ENCODE data around the gene TDRD9.

Gene TDRD9

GRCh38 chr14:104037074-104037473, 108.8 kb downstream of the TDRD9 start:
- no peak for DNase-seq (ENCODE audit: extremely low read depth, insufficient read length)
- Histone ChIP-seq H3K4me3 (replicated peaks; ENCODE audit: low read depth, low read length) (no peak overlapping the region), H3K36me3 (ENCODE audit: control insufficient read depth, insufficient read depth, low read length) (no peaks in the 10 kb centered on the region), H3K27me3 (replicated peaks; ENCODE audit: control insufficient read depth, insufficient read depth, low read length) (no peaks in the 10 kb centered on the region; the same call in 1 of the 2 replicates)
- TF ChIP-seq, protein P1, sequence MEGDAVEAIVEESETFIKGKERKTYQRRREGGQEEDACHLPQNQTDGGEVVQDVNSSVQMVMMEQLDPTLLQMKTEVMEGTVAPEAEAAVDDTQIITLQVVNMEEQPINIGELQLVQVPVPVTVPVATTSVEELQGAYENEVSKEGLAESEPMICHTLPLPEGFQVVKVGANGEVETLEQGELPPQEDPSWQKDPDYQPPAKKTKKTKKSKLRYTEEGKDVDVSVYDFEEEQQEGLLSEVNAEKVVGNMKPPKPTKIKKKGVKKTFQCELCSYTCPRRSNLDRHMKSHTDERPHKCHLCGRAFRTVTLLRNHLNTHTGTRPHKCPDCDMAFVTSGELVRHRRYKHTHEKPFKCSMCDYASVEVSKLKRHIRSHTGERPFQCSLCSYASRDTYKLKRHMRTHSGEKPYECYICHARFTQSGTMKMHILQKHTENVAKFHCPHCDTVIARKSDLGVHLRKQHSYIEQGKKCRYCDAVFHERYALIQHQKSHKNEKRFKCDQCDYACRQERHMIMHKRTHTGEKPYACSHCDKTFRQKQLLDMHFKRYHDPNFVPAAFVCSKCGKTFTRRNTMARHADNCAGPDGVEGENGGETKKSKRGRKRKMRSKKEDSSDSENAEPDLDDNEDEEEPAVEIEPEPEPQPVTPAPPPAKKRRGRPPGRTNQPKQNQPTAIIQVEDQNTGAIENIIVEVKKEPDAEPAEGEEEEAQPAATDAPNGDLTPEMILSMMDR (IDR thresholded peaks at IDR 0.05; ENCODE audit: insufficient read depth, low read length, poor library complexity, severe bottlenecking), result no peak

GRCh38 chr14:104037903-104038302, 109.6 kb downstream of the TDRD9 start:
- no peak for DNase-seq (ENCODE audit: extremely low read depth, insufficient read length)
- TF ChIP-seq, protein P1 (IDR thresholded peaks at IDR 0.05; ENCODE audit: insufficient read depth, low read length, poor library complexity, severe bottlenecking), result no peak
- Histone ChIP-seq H3K36me3 (ENCODE audit: control insufficient read depth, insufficient read depth, low read length) (no peaks in the 10 kb centered on the region), H3K4me3 (replicated peaks; ENCODE audit: low read depth, low read length) (no peak overlapping the region), H3K27me3 (replicated peaks; ENCODE audit: control insufficient read depth, insufficient read depth, low read length) (no peaks in the 10 kb centered on the region; the same call in 1 of the 2 replicates)

DNA sequence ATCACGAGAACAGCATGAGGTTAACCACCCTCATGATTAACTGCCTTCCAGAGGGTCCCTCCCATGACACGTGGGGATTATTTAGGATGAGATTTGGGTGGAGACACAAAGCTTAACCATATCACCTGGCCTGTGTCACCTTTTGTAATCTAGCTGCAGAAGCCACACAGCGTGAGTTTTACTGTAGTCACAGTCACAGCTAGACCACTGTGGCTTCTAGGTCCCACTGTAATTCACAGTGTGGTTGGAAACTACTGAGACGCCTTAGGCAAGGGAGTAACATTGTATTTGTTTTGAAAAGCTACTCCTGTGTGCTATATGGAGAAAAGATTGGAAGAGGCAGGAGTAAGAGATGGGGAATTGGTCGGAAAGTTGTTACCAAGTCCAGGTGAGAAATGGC, 111.0 kb downstream of the TDRD9 start:
- TF ChIP-seq, protein P1 (IDR thresholded peaks at IDR 0.05; ENCODE audit: insufficient read depth, low read length, poor library complexity, severe bottlenecking), result no peak
- no peak for DNase-seq (ENCODE audit: extremely low read depth, insufficient read length)
- Histone ChIP-seq H3K4me3 (replicated peaks; ENCODE audit: low read depth, low read length) (no peak overlapping the region), H3K27me3 (replicated peaks; ENCODE audit: control insufficient read depth, insufficient read depth, low read length) (no peaks in the 10 kb centered on the region; the same call in 1 of the 2 replicates), H3K36me3 (ENCODE audit: control insufficient read depth, insufficient read depth, low read length) (no peaks in the 10 kb centered on the region)

GRCh38 chr14:104040539-104040938, 112.3 kb downstream of the TDRD9 start:
- Histone ChIP-seq H3K4me3 (replicated peaks; ENCODE audit: low read depth, low read length) (no peak overlapping the region), H3K36me3 (ENCODE audit: control insufficient read depth, insufficient read depth, low read length) (no peaks in the 10 kb centered on the region), H3K27me3 (replicated peaks; ENCODE audit: control insufficient read depth, insufficient read depth, low read length) (no peaks in the 10 kb centered on the region; the same call in 1 of the 2 replicates)
- DNase-seq (ENCODE audit: extremely low read depth, insufficient read length), result no peak
- TF ChIP-seq, protein P1 (IDR thresholded peaks at IDR 0.05; ENCODE audit: insufficient read depth, low read length, poor library complexity, severe bottlenecking), result no peak

DNA sequence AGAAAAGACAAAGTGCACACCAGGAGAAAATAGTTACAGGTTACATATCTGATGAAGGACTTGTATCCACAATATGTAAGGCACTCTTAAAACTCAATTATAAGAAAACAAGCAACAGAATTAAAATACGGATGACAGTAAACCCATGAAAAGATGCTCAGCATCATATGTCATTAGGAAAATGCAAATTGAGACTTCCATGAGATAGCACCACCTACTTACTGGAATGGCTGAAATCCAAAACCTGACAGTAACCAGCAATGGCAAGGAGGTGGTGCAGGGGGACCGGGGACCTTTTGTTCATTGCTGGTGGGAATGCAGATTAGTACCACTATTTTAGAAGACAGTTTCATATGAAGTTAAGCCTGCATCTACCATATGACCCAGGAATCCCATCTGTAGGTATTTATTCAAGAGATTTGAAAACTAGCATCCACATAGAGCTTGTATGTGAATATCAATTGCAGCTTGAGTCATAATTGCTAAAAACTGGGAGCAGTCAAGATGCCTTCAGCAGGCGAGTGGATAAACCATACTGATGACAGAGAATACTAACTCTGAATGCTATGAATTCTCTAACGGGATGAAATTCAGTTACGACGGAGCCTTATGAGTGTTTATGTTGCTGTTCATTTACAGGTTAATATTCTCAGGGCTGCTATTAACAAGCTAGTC, 113.3 kb downstream of the TDRD9 start:
- TF ChIP-seq, protein P1 (IDR thresholded peaks at IDR 0.05; ENCODE audit: insufficient read depth, low read length, poor library complexity, severe bottlenecking), result no peak
- no peaks in the 10 kb centered on the region; the same call in 1 of the 2 replicates for H3K27me3 ChIP-seq (replicated peaks; ENCODE audit: control insufficient read depth, insufficient read depth, low read length)
- no peak for DNase-seq (ENCODE audit: extremely low read depth, insufficient read length)

More for the DNA sequence above, 113.3 kb downstream of the TDRD9 start:
- Histone ChIP-seq H3K4me3 (replicated peaks; ENCODE audit: low read depth, low read length) (no peak overlapping the region), H3K36me3 (ENCODE audit: control insufficient read depth, insufficient read depth, low read length) (no peaks in the 10 kb centered on the region)

Measured in GM06990 (cell line).